Neural cell (in vitro differentiated cells): ENCODE results near the gene ASPA. TPM values are rescaled to one million over a fixed set of nuclear protein-coding genes. Genes with fewer than 3 reads are reported as not detected.

Experiments used
- H2AFZ ChIP-seq: fragments of 200-600, 300-800 bp; sonication (generic), shearing (Covaris generic); 2 replicates; pipeline ENCODE4 v1.6.0; 2014; ENCODE audit warnings: low read depth, mild to moderate bottlenecking, antibody characterized with exemption, low read length, moderate library complexity
- H3F3A ChIP-seq: fragments of 200-600 bp; shearing (Covaris generic); 2 replicates; pipeline ENCODE4 v1.6.1; 2016; ENCODE audit warnings: mild to moderate bottlenecking, moderate library complexity, mixed read lengths, antibody characterized with exemption, low read length; ENCODE audit not compliant: insufficient read depth, poor library complexity, severe bottlenecking
- H3K27ac ChIP-seq: fragments of 200-600, 300-800 bp; sonication (generic), shearing (Covaris generic); 2 replicates; pipeline ENCODE4 v1.5.1; 2014; ENCODE audit warnings: mild to moderate bottlenecking, low read length, moderate library complexity
- H3K27me3 ChIP-seq: fragments of 300-800, 200-600 bp; sonication (generic), shearing (Covaris generic); 2 replicates; pipeline ENCODE4 v1.6.0; 2014; ENCODE audit warnings: mild to moderate bottlenecking, low read depth, low read length, moderate library complexity; ENCODE audit not compliant: insufficient read depth
- H3K36me3 ChIP-seq: fragments of 300-800, 200-600 bp; sonication (generic), shearing (Covaris generic); 2 replicates; pipeline ENCODE4 v1.5.1; 2014; ENCODE audit warnings: mild to moderate bottlenecking, antibody characterized with exemption, low read length, moderate library complexity; ENCODE audit not compliant: insufficient read depth
- H3K4me2 ChIP-seq: fragments of 300-800, 200-600 bp; sonication (generic), shearing (Covaris generic); 2 replicates; pipeline ENCODE4 v1.6.0; 2014; ENCODE audit warnings: mild to moderate bottlenecking, low read length
- H3K4me3 ChIP-seq: fragments of 300-800, 200-600 bp; sonication (generic), shearing (Covaris generic); 2 replicates; pipeline ENCODE4 v1.5.1; 2014; ENCODE audit warnings: mild to moderate bottlenecking, low read length, moderate library complexity
- H3K79me2 ChIP-seq: fragments of 200-600 bp; shearing (Covaris generic); replicated peaks from 2 replicates; pipeline ENCODE4 v1.6.0; 2014; ENCODE audit warnings: mild to moderate bottlenecking, low read length, moderate library complexity; ENCODE audit not compliant: insufficient read depth
- H3K9ac ChIP-seq: fragments of 300-800, 200-600 bp; sonication (generic), shearing (Covaris generic); 2 replicates; pipeline ENCODE4 v1.6.1; 2016; ENCODE audit warnings: mild to moderate bottlenecking, low read length, mixed read lengths
- H3K9me2 ChIP-seq: fragments of 200-600 bp; shearing (Covaris generic); 2 replicates; pipeline ENCODE4 v1.6.1; 2016; ENCODE audit warnings: mild to moderate bottlenecking, low read length, mixed read lengths; ENCODE audit not compliant: insufficient read depth
- H3K9me3 ChIP-seq: fragments of 200-600, 300-800 bp; sonication (generic), shearing (Covaris generic); 2 replicates; pipeline ENCODE4 v1.6.1; 2016; ENCODE audit warnings: mild to moderate bottlenecking, mixed run types, low read length, moderate library complexity, mixed read lengths
- H4K20me1 ChIP-seq: fragments of 200-600 bp; shearing (Covaris generic); 2 replicates; pipeline ENCODE4 v1.6.1; 2016; ENCODE audit warnings: mild to moderate bottlenecking, mixed run types; ENCODE audit not compliant: insufficient read depth
- EP300 ChIP-seq: fragments of 450-650 bp; conservative IDR thresholded peaks from 2 replicates; pipeline ENCODE4 v1.6.1; 2014; ENCODE audit warnings: antibody characterized with exemption, mild to moderate bottlenecking, moderate library complexity; ENCODE audit not compliant: poor library complexity, severe bottlenecking
- EZH2 ChIP-seq: fragments of 200-600, 300-800 bp; shearing (Covaris generic), sonication (generic); IDR thresholded peaks from 2 replicates; pipeline ENCODE4 v1.6.1; 2014; ENCODE audit warnings: antibody characterized with exemption, low read length, borderline replicate concordance, mild to moderate bottlenecking; ENCODE audit not compliant: insufficient read depth, poor library complexity, severe bottlenecking
- MXI1 ChIP-seq: fragments of 450-650 bp; conservative IDR thresholded peaks from 2 replicates; pipeline ENCODE4 v1.6.1; 2014; ENCODE audit warnings: antibody characterized with exemption, mild to moderate bottlenecking; ENCODE audit not compliant: poor library complexity, severe bottlenecking
- POLR2AphosphoS5 ChIP-seq: IDR thresholded peaks from 2 replicates; pipeline ENCODE4 v1.6.1; 2012
- RAD21 ChIP-seq: fragments of 450-650 bp; conservative IDR thresholded peaks from 2 replicates; pipeline ENCODE4 v1.6.1; 2014; ENCODE audit warnings: antibody characterized with exemption, mild to moderate bottlenecking, moderate library complexity
- SMC3 ChIP-seq: fragments of 450-650 bp; conservative IDR thresholded peaks from 2 replicates; pipeline ENCODE4 v1.6.1; 2014; ENCODE audit warnings: antibody characterized with exemption, mild to moderate bottlenecking, moderate library complexity; ENCODE audit not compliant: poor library complexity
- TAF1 ChIP-seq: IDR thresholded peaks from 2 replicates; pipeline ENCODE4 v1.6.1; 2012; ENCODE audit warnings: low read depth
- polyA plus RNA-seq: library from polyadenylated mRNA; depleted of rRNA; stranded (reverse); fragments of >200 nt; gene quantifications from 2 replicates; pipeline ENCODE4 v1.2.3, GENCODE V29; 2014
- TF ChIP-seq, protein P1 (sequence below): IDR thresholded peaks from 2 replicates; pipeline ENCODE4 v1.6.1; 2012; ENCODE audit warnings: borderline replicate concordance
- TF ChIP-seq, protein P2 (sequence below): fragments of 450-650 bp; IDR thresholded peaks from 2 replicates; pipeline ENCODE4 v1.5.1; 2014; ENCODE audit warnings: antibody characterized with exemption, mild to moderate bottlenecking, moderate library complexity; ENCODE audit not compliant: poor library complexity, severe bottlenecking

Gene ASPA
- polyA plus RNA-seq, 1 donor from 2014 or later, result 0.24 TPM

DNA sequence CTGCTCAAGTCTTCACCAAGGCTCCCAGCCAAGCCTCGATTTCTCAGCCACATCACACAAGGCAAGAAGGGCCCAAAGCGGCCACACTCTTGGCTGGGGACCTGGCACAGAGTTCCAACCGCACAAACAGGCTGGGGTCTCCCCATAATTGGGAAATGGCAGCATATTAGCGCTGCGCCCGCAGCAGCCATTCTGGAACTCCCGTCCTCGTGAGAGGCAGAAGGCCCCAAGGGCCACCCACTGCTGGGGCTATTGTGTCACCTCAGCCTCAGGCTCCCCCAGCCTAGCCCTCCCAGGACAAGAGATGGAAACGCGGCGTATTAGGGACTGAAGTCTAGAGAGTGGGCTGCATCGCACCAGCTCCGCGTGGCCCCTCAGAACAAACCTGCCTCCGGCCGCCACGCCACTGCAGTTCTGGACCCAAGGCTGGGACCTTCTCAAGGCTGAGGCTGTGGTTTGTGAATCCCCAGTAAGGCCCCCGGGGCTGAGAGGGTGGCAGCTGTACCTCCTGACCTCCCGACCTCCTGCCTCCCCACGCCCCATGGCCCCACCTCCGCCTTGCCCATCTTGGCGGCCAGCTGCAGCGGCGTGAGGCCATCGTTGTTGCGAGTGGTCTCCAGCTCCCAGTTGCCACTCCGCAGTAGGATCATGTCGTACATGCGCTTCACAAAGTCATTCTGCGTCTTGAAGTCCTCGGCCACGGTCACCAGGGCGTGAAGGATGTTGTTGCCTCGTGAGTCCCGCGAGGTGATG is 56.5 kb downstream of the ASPA start:
- no peak overlapping the region for H3K27ac ChIP-seq
- H3K9me3 ChIP-seq, result no peaks in the 10 kb centered on the region

DNA sequence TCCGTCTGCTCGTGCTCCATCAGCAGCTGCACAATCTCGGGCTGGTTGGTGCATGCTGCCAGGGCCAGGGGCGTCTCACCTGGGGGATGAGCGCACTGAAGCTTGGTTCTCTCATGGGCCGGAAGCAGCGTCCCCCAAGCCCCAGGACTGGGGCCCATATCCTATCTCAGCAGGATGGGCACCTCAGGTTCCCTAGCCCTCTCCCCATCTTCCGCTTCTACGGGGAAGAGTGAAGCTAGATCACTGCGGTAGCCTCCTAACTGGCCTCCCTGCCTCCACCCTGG is 57.0 kb downstream of the ASPA start:
- Histone ChIP-seq H3K9me3 (no peaks in the 10 kb centered on the region), H3K79me2 (no peaks in the 10 kb centered on the region), H3K27me3 (no peaks in the 10 kb centered on the region), H3K9ac (no peak overlapping the region), H3F3A (no peaks in the 10 kb centered on the region), H4K20me1 (no peaks in the 10 kb centered on the region), H3K4me2 (no peak overlapping the region), H3K27ac (no peak overlapping the region), H2AFZ (no peak overlapping the region), H3K36me3 (no peaks in the 10 kb centered on the region), H3K9me2 (no peaks in the 10 kb centered on the region), H3K4me3 (no peak overlapping the region)
- TF ChIP-seq EP300 (no peak), SMC3 (no peak), RAD21 (no peak), MXI1 (no peak), EZH2 (no peak), TAF1 (no peak), POLR2AphosphoS5 (no peak)
- TF ChIP-seq, protein P1, sequence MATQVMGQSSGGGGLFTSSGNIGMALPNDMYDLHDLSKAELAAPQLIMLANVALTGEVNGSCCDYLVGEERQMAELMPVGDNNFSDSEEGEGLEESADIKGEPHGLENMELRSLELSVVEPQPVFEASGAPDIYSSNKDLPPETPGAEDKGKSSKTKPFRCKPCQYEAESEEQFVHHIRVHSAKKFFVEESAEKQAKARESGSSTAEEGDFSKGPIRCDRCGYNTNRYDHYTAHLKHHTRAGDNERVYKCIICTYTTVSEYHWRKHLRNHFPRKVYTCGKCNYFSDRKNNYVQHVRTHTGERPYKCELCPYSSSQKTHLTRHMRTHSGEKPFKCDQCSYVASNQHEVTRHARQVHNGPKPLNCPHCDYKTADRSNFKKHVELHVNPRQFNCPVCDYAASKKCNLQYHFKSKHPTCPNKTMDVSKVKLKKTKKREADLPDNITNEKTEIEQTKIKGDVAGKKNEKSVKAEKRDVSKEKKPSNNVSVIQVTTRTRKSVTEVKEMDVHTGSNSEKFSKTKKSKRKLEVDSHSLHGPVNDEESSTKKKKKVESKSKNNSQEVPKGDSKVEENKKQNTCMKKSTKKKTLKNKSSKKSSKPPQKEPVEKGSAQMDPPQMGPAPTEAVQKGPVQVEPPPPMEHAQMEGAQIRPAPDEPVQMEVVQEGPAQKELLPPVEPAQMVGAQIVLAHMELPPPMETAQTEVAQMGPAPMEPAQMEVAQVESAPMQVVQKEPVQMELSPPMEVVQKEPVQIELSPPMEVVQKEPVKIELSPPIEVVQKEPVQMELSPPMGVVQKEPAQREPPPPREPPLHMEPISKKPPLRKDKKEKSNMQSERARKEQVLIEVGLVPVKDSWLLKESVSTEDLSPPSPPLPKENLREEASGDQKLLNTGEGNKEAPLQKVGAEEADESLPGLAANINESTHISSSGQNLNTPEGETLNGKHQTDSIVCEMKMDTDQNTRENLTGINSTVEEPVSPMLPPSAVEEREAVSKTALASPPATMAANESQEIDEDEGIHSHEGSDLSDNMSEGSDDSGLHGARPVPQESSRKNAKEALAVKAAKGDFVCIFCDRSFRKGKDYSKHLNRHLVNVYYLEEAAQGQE, result no peak
- TF ChIP-seq, protein P2, sequence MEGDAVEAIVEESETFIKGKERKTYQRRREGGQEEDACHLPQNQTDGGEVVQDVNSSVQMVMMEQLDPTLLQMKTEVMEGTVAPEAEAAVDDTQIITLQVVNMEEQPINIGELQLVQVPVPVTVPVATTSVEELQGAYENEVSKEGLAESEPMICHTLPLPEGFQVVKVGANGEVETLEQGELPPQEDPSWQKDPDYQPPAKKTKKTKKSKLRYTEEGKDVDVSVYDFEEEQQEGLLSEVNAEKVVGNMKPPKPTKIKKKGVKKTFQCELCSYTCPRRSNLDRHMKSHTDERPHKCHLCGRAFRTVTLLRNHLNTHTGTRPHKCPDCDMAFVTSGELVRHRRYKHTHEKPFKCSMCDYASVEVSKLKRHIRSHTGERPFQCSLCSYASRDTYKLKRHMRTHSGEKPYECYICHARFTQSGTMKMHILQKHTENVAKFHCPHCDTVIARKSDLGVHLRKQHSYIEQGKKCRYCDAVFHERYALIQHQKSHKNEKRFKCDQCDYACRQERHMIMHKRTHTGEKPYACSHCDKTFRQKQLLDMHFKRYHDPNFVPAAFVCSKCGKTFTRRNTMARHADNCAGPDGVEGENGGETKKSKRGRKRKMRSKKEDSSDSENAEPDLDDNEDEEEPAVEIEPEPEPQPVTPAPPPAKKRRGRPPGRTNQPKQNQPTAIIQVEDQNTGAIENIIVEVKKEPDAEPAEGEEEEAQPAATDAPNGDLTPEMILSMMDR, result no peak

More for the DNA sequence above, 56.5 kb downstream of the ASPA start:
- H4K20me1 ChIP-seq, result no peaks in the 10 kb centered on the region
- H3K27me3 ChIP-seq, result no peaks in the 10 kb centered on the region
- no peaks in the 10 kb centered on the region for H3F3A ChIP-seq
- no peak overlapping the region for H2AFZ ChIP-seq
- no peak overlapping the region for H3K9ac ChIP-seq
- no peak overlapping the region for H3K4me3 ChIP-seq
- no peaks in the 10 kb centered on the region for H3K9me2 ChIP-seq
- H3K79me2 ChIP-seq, result no peaks in the 10 kb centered on the region
- no peak for TF ChIP-seq EP300
- no peak for TF ChIP-seq MXI1
- no peak for TF ChIP-seq EZH2
- no peaks in the 10 kb centered on the region for H3K36me3 ChIP-seq
- H3K4me2 ChIP-seq, result no peak overlapping the region
